ENCODE measurements around the gene NPHP4. TPM values are rescaled to one million over a fixed set of nuclear protein-coding genes. Genes with fewer than 3 reads are reported as not detected.

Gene NPHP4
- total RNA-seq, 1 donor from 2014 or later, result 11.3 TPM

- Histone ChIP-seq H3K4me1 (no peaks in the 10 kb centered on the region), H3K27ac (no peak overlapping the region), H3K4me3 (no peak overlapping the region), H3K9me3 (no peaks in the 10 kb centered on the region), H3K36me3 (peaks cover 0 to 12% of the 10 kb centered on the region in 2 donors), H3K27me3 (no peaks in the 10 kb centered on the region)
- no peak for TF ChIP-seq POLR2AphosphoS5 (IDR thresholded peaks at IDR 0.05; ENCODE audit: insufficient read depth in 1 of 2, low read depth in 1 of 2)
- no peak for TF ChIP-seq POLR2A (IDR thresholded peaks at IDR 0.05)
- TF ChIP-seq, protein P1, sequence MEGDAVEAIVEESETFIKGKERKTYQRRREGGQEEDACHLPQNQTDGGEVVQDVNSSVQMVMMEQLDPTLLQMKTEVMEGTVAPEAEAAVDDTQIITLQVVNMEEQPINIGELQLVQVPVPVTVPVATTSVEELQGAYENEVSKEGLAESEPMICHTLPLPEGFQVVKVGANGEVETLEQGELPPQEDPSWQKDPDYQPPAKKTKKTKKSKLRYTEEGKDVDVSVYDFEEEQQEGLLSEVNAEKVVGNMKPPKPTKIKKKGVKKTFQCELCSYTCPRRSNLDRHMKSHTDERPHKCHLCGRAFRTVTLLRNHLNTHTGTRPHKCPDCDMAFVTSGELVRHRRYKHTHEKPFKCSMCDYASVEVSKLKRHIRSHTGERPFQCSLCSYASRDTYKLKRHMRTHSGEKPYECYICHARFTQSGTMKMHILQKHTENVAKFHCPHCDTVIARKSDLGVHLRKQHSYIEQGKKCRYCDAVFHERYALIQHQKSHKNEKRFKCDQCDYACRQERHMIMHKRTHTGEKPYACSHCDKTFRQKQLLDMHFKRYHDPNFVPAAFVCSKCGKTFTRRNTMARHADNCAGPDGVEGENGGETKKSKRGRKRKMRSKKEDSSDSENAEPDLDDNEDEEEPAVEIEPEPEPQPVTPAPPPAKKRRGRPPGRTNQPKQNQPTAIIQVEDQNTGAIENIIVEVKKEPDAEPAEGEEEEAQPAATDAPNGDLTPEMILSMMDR (IDR thresholded peaks at IDR 0.05), result no peak
- no peak for DNase-seq (ENCODE audit: extremely low spot score in 2 of 2)
- intact Hi-C loops (cut with DNase I), result no loop called here
Measured at GRCh38 chr1:5890346-5891106, 101.7 kb downstream of the NPHP4 start.

- intact Hi-C loops (cut with DNase I), result no loop called here
Measured at GRCh38 chr1:5889901-5890300, 102.3 kb downstream of the NPHP4 start.

DNA sequence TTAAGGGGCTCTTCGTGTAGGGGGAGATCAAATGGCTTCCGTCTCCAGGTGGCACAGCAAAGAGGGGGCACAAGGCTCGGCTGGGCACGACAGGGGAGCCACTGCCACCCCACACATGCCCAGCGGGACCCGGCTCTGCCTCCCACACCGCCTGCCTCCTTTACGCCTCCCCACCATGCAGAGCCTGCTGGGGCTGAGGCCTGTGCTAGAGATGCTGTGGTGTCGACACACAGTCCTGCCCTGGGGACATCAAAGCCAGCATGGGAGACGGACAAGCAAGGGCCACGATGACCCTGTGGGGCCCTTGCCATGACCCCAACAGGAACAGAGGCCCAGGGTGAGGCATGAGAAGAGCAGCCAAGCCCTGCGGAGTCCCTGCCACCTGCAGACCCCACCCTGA lies 102.8 kb downstream of the NPHP4 start:
- Histone ChIP-seq H3K27me3 (no peaks in the 10 kb centered on the region), H3K4me1 (no peaks in the 10 kb centered on the region), H3K36me3 (peaks cover 0 to 13% of the 10 kb centered on the region in 2 donors), H3K9me3 (no peaks in the 10 kb centered on the region), H3K27ac (no peak overlapping the region), H3K4me3 (no peak overlapping the region)
- no peak for TF ChIP-seq POLR2AphosphoS5 (IDR thresholded peaks at IDR 0.05; ENCODE audit: insufficient read depth in 1 of 2, low read depth in 1 of 2)
- no peak for TF ChIP-seq POLR2A (IDR thresholded peaks at IDR 0.05)
- TF ChIP-seq, protein P1 (IDR thresholded peaks at IDR 0.05), result no peak
- no peak for DNase-seq (ENCODE audit: extremely low spot score in 2 of 2)
- intact Hi-C loops (cut with DNase I), result no loop called here

More at GRCh38 chr1:5889901-5890300, 102.3 kb downstream of the NPHP4 start:
- peaks cover 0 to 13% of the 10 kb centered on the region in 2 donors for H3K36me3 ChIP-seq
- TF ChIP-seq, protein P1 (IDR thresholded peaks at IDR 0.05), result no peak
- TF ChIP-seq POLR2AphosphoS5 (IDR thresholded peaks at IDR 0.05; ENCODE audit: insufficient read depth in 1 of 2, low read depth in 1 of 2) (no peak), POLR2A (IDR thresholded peaks at IDR 0.05) (no peak)
- H3K4me1 ChIP-seq, result no peaks in the 10 kb centered on the region
- no peak overlapping the region for H3K4me3 ChIP-seq
- no peaks in the 10 kb centered on the region for H3K27me3 ChIP-seq
- H3K9me3 ChIP-seq, result no peaks in the 10 kb centered on the region
- H3K27ac ChIP-seq, result no peak overlapping the region
- no peak for DNase-seq (ENCODE audit: extremely low spot score in 2 of 2)

- intact Hi-C loops (cut with DNase I), result no loop called here
- no peak for DNase-seq (ENCODE audit: extremely low spot score in 2 of 2)
Measured at GRCh38 chr1:5888606-5889211, 103.5 kb downstream of the NPHP4 start.

More at GRCh38 chr1:5888606-5889211, 103.5 kb downstream of the NPHP4 start:
- TF ChIP-seq POLR2A (IDR thresholded peaks at IDR 0.05) (no peak), POLR2AphosphoS5 (IDR thresholded peaks at IDR 0.05; ENCODE audit: insufficient read depth in 1 of 2, low read depth in 1 of 2) (no peak)
- TF ChIP-seq, protein P1 (IDR thresholded peaks at IDR 0.05), result no peak
- no peaks in the 10 kb centered on the region for H3K9me3 ChIP-seq
- H3K4me1 ChIP-seq, result no peaks in the 10 kb centered on the region
- no peak overlapping the region for H3K27ac ChIP-seq
- peaks cover 0 to 13% of the 10 kb centered on the region in 2 donors for H3K36me3 ChIP-seq
- H3K27me3 ChIP-seq, result no peaks in the 10 kb centered on the region
- no peak overlapping the region for H3K4me3 ChIP-seq
